GM12878 (cell line): ENCODE measurements around the gene NHERF1. TPM values are rescaled to one million over a fixed set of nuclear protein-coding genes. Genes with fewer than 3 reads are reported as not detected.

Experiments
- ATAC-seq: fragments of 200-7000 bp; cut with Tn5 transposase; 3 replicates; pipeline ENCODE4 v1.9.1; 2020; ENCODE audit warnings: mild to moderate bottlenecking, moderate library complexity
- BruUV-seq: library from RNA; stranded (reverse); fragments of 400-500 nt; replicated peaks from 2 replicates; lab custom pipeline; 2021; lab: Mats Ljungman, UMichigan
- CTCF ChIA-PET: fragments of 300-600 bp; sonication (Branson Sonifier 250); formaldehyde crosslinking; extraction: SDS; loops from one replicate; lab custom pipeline; 2021; ENCODE audit warnings: inconsistent platforms; lab: Yijun Ruan, JAX
- POLR2A ChIA-PET: fragments of 350-600 bp; formaldehyde crosslinking; extraction: SDS; loops from one replicate; lab custom pipeline; 2021; ENCODE audit warnings: inconsistent platforms; lab: Charles Lee
- RAD21 ChIA-PET: fragments of 300-600 bp; sonication (Branson Sonifier 250); formaldehyde crosslinking; loops from one replicate; lab custom pipeline; 2023; ENCODE audit warnings: antibody characterized with exemption; ENCODE audit not compliant: unreplicated experiment; lab: Charles Lee
- SMC1A ChIA-PET: fragments of 300-600 bp; sonication (Branson Sonifier 250); formaldehyde crosslinking; loops from one replicate; lab custom pipeline; 2023; ENCODE audit not compliant: unreplicated experiment, uncharacterized antibody; lab: Charles Lee
- DNase-seq: peaks from one replicate; pipeline ENCODE4 v3.0.0-alpha.2; 2011; ENCODE audit warnings: low read depth, low spot score
- FAIRE-seq: peaks from 3 replicates; lab custom pipeline; 2011; peaks lifted over from hg19 to GRCh38; lab: Jason Lieb, UNC
- H2AFZ ChIP-seq: 2 replicates; pipeline ENCODE4 v1.6.0; 2011; ENCODE audit warnings: low read depth, low read length, control low read depth; ENCODE audit not compliant: control insufficient read depth
- H3K27ac ChIP-seq: 2 replicates; pipeline ENCODE4 v1.5.1; 2011; ENCODE audit warnings: control low read depth; ENCODE audit not compliant: control insufficient read depth, insufficient read depth
- H3K27me3 ChIP-seq, 2 experiments: replicated peaks in 1 of 2; 2 replicates each; pipeline versions ENCODE4 v1.6.0 to v1.6.1; 2011; ENCODE audit warnings: low read length in 1 of 2; ENCODE audit not compliant: control insufficient read depth in 2 of 2, insufficient read depth in 2 of 2
- H3K36me3 ChIP-seq, 2 experiments: 2 replicates each; pipeline ENCODE4 v1.5.1; 2011; ENCODE audit warnings: low read length in 1 of 2; ENCODE audit not compliant: control insufficient read depth in 2 of 2, insufficient read depth in 2 of 2
- H3K4me1 ChIP-seq: 2 replicates; pipeline ENCODE4 v1.6.1; 2011; ENCODE audit warnings: mild to moderate bottlenecking, low read length, moderate library complexity, mixed read lengths; ENCODE audit not compliant: control insufficient read depth, insufficient read depth
- H3K4me2 ChIP-seq: 2 replicates; pipeline ENCODE4 v1.6.0; 2011; ENCODE audit warnings: control low read depth; ENCODE audit not compliant: control insufficient read depth, insufficient read depth
- H3K4me3 ChIP-seq: fragments of 200-600 bp; sonication (generic); 2 replicates; pipeline ENCODE4 v1.5.1; 2016
- H3K79me2 ChIP-seq: 2 replicates; pipeline ENCODE4 v1.6.0; 2011; ENCODE audit warnings: low read length; ENCODE audit not compliant: control insufficient read depth, insufficient read depth
- H3K9ac ChIP-seq: 2 replicates; pipeline ENCODE4 v1.8.0; 2011; ENCODE audit warnings: low read length, control low read depth, mixed read lengths; ENCODE audit not compliant: control insufficient read depth, insufficient read depth
- H3K9me3 ChIP-seq: replicated peaks from 3 replicates; pipeline ENCODE4 v1.5.1; 2011; ENCODE audit warnings: mild to moderate bottlenecking, low read length; ENCODE audit not compliant: control insufficient read depth, insufficient read depth
- H4K20me1 ChIP-seq: 2 replicates; pipeline ENCODE4 v1.6.0; 2011; ENCODE audit not compliant: control insufficient read depth, insufficient read depth
- ASH2L ChIP-seq: fragments of 300-600, 200-600 bp; sonication (generic); IDR thresholded peaks from 2 replicates; pipeline ENCODE4 v1.6.1; 2017; ENCODE audit warnings: low read depth, mild to moderate bottlenecking, borderline replicate concordance
- CHD1 ChIP-seq: IDR thresholded peaks from 2 replicates; pipeline ENCODE4 v1.6.1; 2012; ENCODE audit warnings: low read depth, low read length, improper control_type of control experiment
- HCFC1 ChIP-seq: fragments of 150-350 bp; IDR thresholded peaks from 2 replicates; pipeline ENCODE4 v1.6.1; 2014; ENCODE audit warnings: low read length
- HDAC2 ChIP-seq: fragments of 200-600 bp; sonication (generic); IDR thresholded peaks from 2 replicates; pipeline ENCODE4 v1.6.1; 2017
- MYB ChIP-seq: fragments of 150-350 bp; IDR thresholded peaks from 2 replicates; pipeline ENCODE4 v1.6.1; 2014; ENCODE audit warnings: mild to moderate bottlenecking, low read depth, low read length, borderline replicate concordance
- NRF1 ChIP-seq: conservative IDR thresholded peaks from 2 replicates; pipeline ENCODE4 v1.6.1; 2011; ENCODE audit warnings: mild to moderate bottlenecking, low read depth, low read length, improper control_type of control experiment
- PRDM15 ChIP-seq: fragments of 450-650 bp; formaldehyde crosslinking; IDR thresholded peaks from 2 replicates; pipeline ENCODE4 v1.4.0; 2020; ENCODE audit warnings: mild to moderate bottlenecking, moderate library complexity
- SKIL ChIP-seq: fragments of 450-650 bp; IDR thresholded peaks from 2 replicates; pipeline ENCODE4 v1.6.1; 2017; ENCODE audit warnings: mild to moderate bottlenecking, low read depth, inconsistent platforms; ENCODE audit not compliant: poor library complexity, severe bottlenecking
- SMAD1 ChIP-seq: fragments of 450-650 bp; IDR thresholded peaks from 2 replicates; pipeline ENCODE4 v1.6.1; 2018; ENCODE audit warnings: mild to moderate bottlenecking, low read depth; ENCODE audit not compliant: partially characterized antibody
- SREBF1 ChIP-seq: IDR thresholded peaks from 2 replicates; pipeline ENCODE4 v1.6.1; 2012; ENCODE audit warnings: mild to moderate bottlenecking, low read length
- STAT3 ChIP-seq: IDR thresholded peaks from 2 replicates; pipeline ENCODE4 v1.6.1; 2011; ENCODE audit warnings: low read depth, low read length, improper control_type of control experiment
- SUPT20H ChIP-seq: IDR thresholded peaks from 2 replicates; pipeline ENCODE4 v1.6.1; 2011; ENCODE audit warnings: low read depth, mild to moderate bottlenecking, low read length, moderate library complexity, borderline replicate concordance; ENCODE audit not compliant: control insufficient read depth
- ZBED1 ChIP-seq: IDR thresholded peaks from 2 replicates; pipeline ENCODE4 v1.6.1; 2016; ENCODE audit warnings: borderline replicate concordance
- ZBTB40 ChIP-seq: fragments of 450-650 bp; IDR thresholded peaks from 2 replicates; pipeline ENCODE4 v1.6.1; 2016; ENCODE audit warnings: mild to moderate bottlenecking, moderate library complexity, borderline replicate concordance
- WGBS: methylation state at CpG from one replicate; pipeline ENCODE4 v1.1.6; 2016; ENCODE audit warnings: low lambda C conversion rate; ENCODE audit not compliant: insufficient replicate concordance, insufficient coverage; ENCODE audit errors: missing lambda C conversion rate; 5-methylcytosine and 5-hydroxymethylcytosine counted together
- in situ Hi-C: fragments of 300-500 bp; cut with MboI; formaldehyde crosslinking; loops from 9 replicates; pipeline ENCODE4 v1.14.3; 2018; ENCODE audit warnings: mixed read lengths
- intact Hi-C: fragments of 100-400 bp; cut with micrococcal nuclease; formaldehyde crosslinking; loops from one replicate; pipeline ENCODE4 v1.14.2; 2022; ENCODE audit not compliant: unreplicated experiment
- polyA plus RNA-seq, 11 experiments: library from polyadenylated mRNA; depleted of rRNA in 4 of 11; unstranded in 6 of 11; stranded (reverse) in 5 of 11; fragments of >200 nt; fragmentation: Nextera tagmentation in 4 of 11; fragmentation: Illumina TruSeq in 1 of 11; extraction: Ambion mirVana in 4 of 11; extraction: Trizol in 1 of 11; gene quantifications; 1 replicate in 1 of 11; 2 replicates in 10 of 11; pipeline versions ENCODE4 v1.2.1 to v1.2.3, GENCODE V29; 2011 to 2016; ENCODE audit warnings: inconsistent platforms in 2 of 11, missing spikeins in 2 of 11, low read depth in 1 of 11
- total RNA-seq, 4 experiments: library from RNA; depleted of rRNA in 3 of 4; stranded (reverse); fragments of >200 nt in 3 of 4; fragmentation: Illumina TruSeq in 1 of 4; extraction: Trizol in 1 of 4; gene quantifications; 2 replicates each; pipeline versions ENCODE4 v1.2.1 to v1.2.3, GENCODE V29; 2013 to 2021

The NHERF1 gene
- total and polyA plus RNA-seq, 10 of the 15 experiments (the other 5 are each of a cell fraction or from before 2014, with no cell fraction given) = 13.4 to 61.6 (median 39.0) TPM

GRCh38 chr17:74771319-74771914, 23.0 kb downstream of the NHERF1 start:
- Histone ChIP-seq H3K36me3 (peaks cover 26 to 34% of the 10 kb centered on the region in 2 experiments), H3K27me3 (no peaks in the 10 kb centered on the region), H3K9me3 (no peaks in the 10 kb centered on the region), H3K4me1 (0 out of 2 replicates have a peak, but pooled peaks cover 3% of the 10 kb centered on the region), H3K4me2 (no peak overlapping the region), H4K20me1 (no peaks in the 10 kb centered on the region), H2AFZ (no peak overlapping the region), H3K79me2 (peaks cover 12% of the 10 kb centered on the region), H3K4me3 (no peak overlapping the region), H3K9ac (no peak overlapping the region), H3K27ac (no peak overlapping the region)
- CTCF ChIA-PET = interaction anchor here (0.8 to 7.0 kb wide), 14 partner anchors 9 to 114 kb away, joined by 3 to 60 read pairs (median 5); partner anchors contain the start of gene RAB37
- intact Hi-C loops = no loop called here
- POLR2A ChIA-PET = no interaction called here
- DNase-seq (no peak), FAIRE-seq (no peak), ATAC-seq (no peak)
- no TSS peak for BruUV-seq
- RAD21 ChIA-PET = interaction anchor here (0.9 to 3.8 kb wide), 6 partner anchors 12 to 114 kb away, joined by 3 to 30 read pairs (median 6); no protein-coding TSS in a partner anchor
- in situ Hi-C loops = no loop called here
- SMC1A ChIA-PET = interaction anchor here (0.7 to 1.6 kb wide), 8 partner anchors 8 to 114 kb away, joined by 3 to 13 read pairs (median 5); no protein-coding TSS in a partner anchor
- 89% methylated on average over 8 of the region's 9 CpGs for WGBS
- TF ChIP-seq PRDM15 (CRISPR knock-in tag) (no peak), MYB (no peak), ASH2L (no peak), HDAC2 (no peak), STAT3 (no peak), NRF1 (no peak), SREBF1 (no peak), SMAD1 (no peak), HCFC1 (no peak), ZBED1 (no peak), ZBTB40 (no peak), SUPT20H (no peak), CHD1 (no peak), SKIL (no peak)
